ENCODE results near the gene PMPCA. TPM values are rescaled to one million over a fixed set of nuclear protein-coding genes. Genes with fewer than 3 reads are reported as not detected.

The PMPCA gene
- total RNA-seq (2014; rRNA removed; shearing (Covaris generic)) = 53.3 and 60.4 TPM in 2 replicates
- total RNA-seq (2022) = 76.1 and 76.4 TPM in 2 replicates
- Bru-seq, nascent RNA = percentile 75 among the genes with signal in this experiment
- percentile 87 among the genes with signal in this experiment for BruChase-seq, experiment 1, labeled RNA remaining after a 6-hour chase
- percentile 83 among the genes with signal in this experiment for BruChase-seq, experiment 2, labeled RNA remaining after a 2-hour chase
- long read RNA-seq, transcript PMPCA-201 (13 exons, 2,174 nt) = major isoform, 173 of 233 reads
- long read RNA-seq, partial matches to known transcripts = 19 of 233 reads
- long read RNA-seq, other reads (novel, unspliced or antisense) = 40 of 233 reads

GRCh38 chr9:136410500-136411287 is at the start of gene PMPCA, which contains the start of gene ENTR1:
Gene PMPCA (plus strand): TSS chr9:136410658. CDS start chr9:136410669, 11 bp downstream.
Gene ENTR1 (minus strand): TSS chr9:136410614. CDS start chr9:136410397, 217 bp downstream.
- TF ChIP-seq CTCF (conservative IDR thresholded peaks at IDR 0.05; ENCODE audit: low read length) (no peak), EZH2phosphoT487 (IDR thresholded peaks at IDR 0.05; ENCODE audit: borderline replicate concordance, low read depth, low read length) (no peak)
- peaks cover 69% of the 10 kb centered on the region for H3K36me3 ChIP-seq (ENCODE audit: insufficient read depth, low read length)
- no peaks in the 10 kb centered on the region for H4K20me1 ChIP-seq (ENCODE audit: insufficient read depth, low read length)
- peaks cover 28% of the 10 kb centered on the region for H3K4me1 ChIP-seq (ENCODE audit: insufficient read depth, low read length, poor library complexity, severe bottlenecking)
- H2AFZ ChIP-seq (ENCODE audit: low read length) = peak within 1 kb of the TSS; percentile 34; the same call in 1 of the 2 replicates
- H3K79me2 ChIP-seq (ENCODE audit: insufficient read depth, low read depth, low read length) = peaks cover 49% of the 10 kb centered on the region
- H3K9me3 ChIP-seq (ENCODE audit: low read length) = no peaks in the 10 kb centered on the region
- intact Hi-C loops (cut with micrococcal nuclease; ENCODE audit: unreplicated experiment) = loop anchor here (2.0 kb wide), 1 partner anchor 72 kb away; the partner anchor contains the start of gene SEC16A
- peak within 1 kb of the TSS; percentile 100 for H3K4me2 ChIP-seq (ENCODE audit: low read length)
- H3K4me3 ChIP-seq (ENCODE audit: low read depth, low read length, poor library complexity, severe bottlenecking) = peak within 1 kb of the TSS; percentile 92
- H3K27ac ChIP-seq (ENCODE audit: low read depth, low read length, poor library complexity, severe bottlenecking) = peak within 1 kb of the TSS; percentile 56
- POLR2A ChIA-PET = interaction anchor here (0.6 to 1.4 kb wide), 3 partner anchors 9 to 340 kb away, joined by 3 to 4 read pairs (median 3); no protein-coding TSS in a partner anchor
- BruUV-seq (replicated peaks) = no TSS peak
- DNase-seq (ENCODE audit: low spot score) = peak; percentile 93
- no peaks in the 10 kb centered on the region for H3K9me2 ChIP-seq (ENCODE audit: insufficient read depth, low read length)
- CTCF ChIA-PET (ENCODE audit: unreplicated experiment) = interaction anchor here (0.7 kb wide), 1 partner anchor 48 kb away, joined by 3 read pairs; the partner anchor contains the start of gene DNLZ

GRCh38 chr9:136361047-136361753 is 49.3 kb upstream of the PMPCA start:
- intact Hi-C loops (cut with micrococcal nuclease; ENCODE audit: unreplicated experiment) = no loop called here
- Histone ChIP-seq H3K27ac (ENCODE audit: low read depth, low read length, poor library complexity, severe bottlenecking) (no peak overlapping the region), H3K9me3 (ENCODE audit: low read length) (no peaks in the 10 kb centered on the region), H2AFZ (ENCODE audit: low read length) (no peak overlapping the region), H3K4me1 (ENCODE audit: insufficient read depth, low read length, poor library complexity, severe bottlenecking) (peaks cover 12% of the 10 kb centered on the region), H3K4me3 (ENCODE audit: low read depth, low read length, poor library complexity, severe bottlenecking) (no peak overlapping the region), H3K36me3 (ENCODE audit: insufficient read depth, low read length) (no peaks in the 10 kb centered on the region), H4K20me1 (ENCODE audit: insufficient read depth, low read length) (no peaks in the 10 kb centered on the region), H3K9me2 (ENCODE audit: insufficient read depth, low read length) (no peaks in the 10 kb centered on the region), H3K4me2 (ENCODE audit: low read length) (no peak overlapping the region), H3K79me2 (ENCODE audit: insufficient read depth, low read depth, low read length) (no peaks in the 10 kb centered on the region)
- CTCF ChIA-PET (ENCODE audit: unreplicated experiment) = no interaction called here
- POLR2A ChIA-PET = no interaction called here
- TF ChIP-seq EZH2phosphoT487 (IDR thresholded peaks at IDR 0.05; ENCODE audit: borderline replicate concordance, low read depth, low read length) (no peak), CTCF (conservative IDR thresholded peaks at IDR 0.05; ENCODE audit: low read length) (no peak)
- no TSS peak for BruUV-seq (replicated peaks)
- DNase-seq (ENCODE audit: low spot score) = no peak
